Peyer's patch (tissue), 4 donors: ENCODE results near the gene LDLRAD4. TPM values are rescaled to one million over a fixed set of nuclear protein-coding genes. Genes with fewer than 3 reads are reported as not detected.

Source experiments
- DNase-seq, 3 donors: peaks; one replicate each; pipeline ENCODE4 v3.0.0-alpha.2; 2017 to 2019
- H3K27ac ChIP-seq, 4 donors: fragments of 200-600 bp; sonication (generic); one replicate each; pipeline ENCODE4 v1.5.1; 2016 to 2019
- H3K27me3 ChIP-seq, 2 donors: fragments of 200-600 bp; sonication (generic); one replicate each; pipeline ENCODE4 v1.5.1; 2019
- H3K36me3 ChIP-seq, 3 donors: fragments of 200-600 bp; sonication (generic); one replicate each; pipeline ENCODE4 v1.5.1; 2016 to 2019
- H3K4me1 ChIP-seq, 4 donors: fragments of 200-600 bp; sonication (generic); one replicate each; pipeline ENCODE4 v1.5.1; 2016 to 2019
- H3K4me3 ChIP-seq, 4 donors: fragments of 200-600 bp; sonication (generic); 1 replicate in 3 of 4; 2 replicates in 1 of 4; pipeline ENCODE4 v1.5.1; 2016 to 2019; ENCODE audit warnings: mild to moderate bottlenecking in 1 of 4
- H3K9me3 ChIP-seq, 4 donors: fragments of 200-600 bp; sonication (generic); one replicate each; pipeline ENCODE4 v1.5.1; 2016 to 2019; ENCODE audit warnings: mild to moderate bottlenecking in 1 of 4
- CTCF ChIP-seq, 6 experiments: fragments of 450-650 bp in 4 of 6; fragments of 200-600 bp in 2 of 6; sonication (generic) in 1 of 6; IDR thresholded peaks; one replicate each; pipeline ENCODE4 v1.5.1; 2017 to 2019; ENCODE audit warnings: antibody characterized with exemption in 6 of 6, mild to moderate bottlenecking in 3 of 6, moderate library complexity in 1 of 6
- POLR2A ChIP-seq, 2 donors: fragments of 450-650 bp; IDR thresholded peaks; one replicate each; pipeline ENCODE4 v1.5.1; 2017; ENCODE audit warnings: antibody characterized with exemption in 2 of 2, mild to moderate bottlenecking in 2 of 2, moderate library complexity in 2 of 2
- total RNA-seq, 4 donors: library from RNA; depleted of rRNA; stranded (reverse); fragments of >200 nt; gene quantifications; one replicate each; pipeline ENCODE4 v1.1.0, GENCODE V29; 2016

The LDLRAD4 gene
- total RNA-seq, 4 donors from 2014 or later, result 24.8 to 128 (median 50.0) TPM

DNA sequence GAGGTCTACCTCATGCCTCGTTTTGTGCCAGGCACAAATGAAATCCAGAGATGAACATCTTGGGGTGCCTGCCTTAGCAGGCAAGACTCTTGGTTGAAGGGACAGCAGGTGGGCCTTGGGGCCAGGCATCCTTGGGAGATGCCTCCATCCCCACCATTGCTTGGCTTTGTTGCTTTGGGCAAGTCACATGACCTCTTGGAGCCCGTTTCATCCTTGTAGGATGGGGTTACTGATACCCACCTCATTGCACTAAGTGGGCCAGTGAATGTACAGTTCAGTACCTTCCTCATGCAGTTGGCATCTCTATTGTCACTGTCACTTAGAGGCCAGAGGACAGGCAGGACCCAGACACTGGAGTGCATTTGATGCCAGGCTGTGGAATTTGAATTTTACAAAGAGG, 195.5 kb downstream of the LDLRAD4 start:
- Histone ChIP-seq H3K27me3 (no peaks in the 10 kb centered on the region), H3K9me3 (no peaks in the 10 kb centered on the region), H3K27ac (peak overlapping the region in 2 of 4 donors; percentile 21 to 39), H3K36me3 (no peaks in the 10 kb centered on the region), H3K4me1 (peaks cover 0 to 45% (median 3%) of the 10 kb centered on the region in 4 donors), H3K4me3 (no peak overlapping the region)
- TF ChIP-seq POLR2A (IDR thresholded peaks at IDR 0.05), result no peak
- DNase-seq, result no peak

GRCh38 chr18:13414521-13414920, 196.0 kb downstream of the LDLRAD4 start:
- Histone ChIP-seq H3K36me3 (no peaks in the 10 kb centered on the region), H3K9me3 (no peaks in the 10 kb centered on the region), H3K4me3 (no peak overlapping the region), H3K4me1 (peaks cover 0 to 45% (median 3%) of the 10 kb centered on the region in 4 donors), H3K27ac (peak overlapping the region in 2 of 4 donors; percentile 39 to 64), H3K27me3 (no peaks in the 10 kb centered on the region)
- TF ChIP-seq POLR2A (IDR thresholded peaks at IDR 0.05) (no peak), CTCF (IDR thresholded peaks at IDR 0.05) (no peak)
- DNase-seq, result peak in 2 of 3 donors; percentile 55 to 59

GRCh38 chr18:13415736-13416135, 197.2 kb downstream of the LDLRAD4 start:
- no peak for DNase-seq
- Histone ChIP-seq H3K36me3 (no peaks in the 10 kb centered on the region), H3K27ac (peak overlapping the region in 2 of 4 donors; percentile 64 to 85), H3K27me3 (no peaks in the 10 kb centered on the region), H3K4me3 (no peak overlapping the region), H3K4me1 (peaks cover 0 to 36% (median 3%) of the 10 kb centered on the region in 4 donors), H3K9me3 (no peaks in the 10 kb centered on the region)
- TF ChIP-seq CTCF (IDR thresholded peaks at IDR 0.05), result no peak
- TF ChIP-seq POLR2A (IDR thresholded peaks at IDR 0.05), result no peak

- Histone ChIP-seq H3K4me3 (no peak overlapping the region), H3K27me3 (no peaks in the 10 kb centered on the region), H3K27ac (peak overlapping the region in 3 of 4 donors; percentile 9 to 85 (median 64)), H3K9me3 (no peaks in the 10 kb centered on the region), H3K36me3 (no peaks in the 10 kb centered on the region), H3K4me1 (peaks cover 0 to 31% (median 3%) of the 10 kb centered on the region in 4 donors)
- DNase-seq, result no peak
- TF ChIP-seq POLR2A (IDR thresholded peaks at IDR 0.05) (no peak), CTCF (IDR thresholded peaks at IDR 0.05) (no peak)
Measured at GRCh38 chr18:13416208-13416607, 197.6 kb downstream of the LDLRAD4 start.

- no peak for TF ChIP-seq CTCF (IDR thresholded peaks at IDR 0.05)
- TF ChIP-seq POLR2A (IDR thresholded peaks at IDR 0.05), result no peak
- DNase-seq, result peak in 1 of 3 donors; percentile 65
- no peaks in the 10 kb centered on the region for H3K36me3 ChIP-seq
Measured at GRCh38 chr18:13416848-13417247, 198.3 kb downstream of the LDLRAD4 start.

DNA sequence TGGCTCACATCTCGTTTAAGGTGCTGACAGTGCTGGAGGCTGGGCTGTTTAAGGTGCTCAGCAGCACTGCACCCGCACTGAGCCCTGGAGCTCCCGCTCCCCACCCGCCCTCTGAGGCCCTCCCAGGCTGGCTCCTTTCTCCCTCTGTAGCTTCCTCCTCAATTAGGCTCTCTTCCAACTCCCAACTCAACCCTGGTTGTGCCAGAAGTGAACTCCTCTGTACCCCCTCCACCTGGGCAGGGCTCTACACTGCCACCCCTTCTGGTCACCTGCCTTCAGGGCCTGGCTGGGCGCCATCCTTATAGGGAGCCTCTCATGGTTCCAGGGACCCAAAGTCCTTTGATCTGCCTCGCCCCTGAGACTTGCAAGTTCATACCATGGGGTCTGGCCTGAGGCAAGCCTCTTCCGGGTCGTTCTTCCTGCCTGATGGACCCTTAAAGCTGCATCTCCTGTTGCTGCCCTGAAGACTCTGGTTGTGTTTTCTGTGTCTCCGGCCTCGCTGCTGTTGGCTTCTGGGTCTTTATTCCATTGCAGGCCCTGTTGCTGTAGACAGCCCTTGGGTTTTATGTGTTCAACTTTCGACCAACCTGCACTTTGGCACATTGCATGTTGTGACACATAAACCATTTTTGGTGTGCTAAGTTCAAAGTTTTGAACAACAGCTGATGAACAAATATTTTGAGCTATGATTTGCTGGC, 199.6 kb downstream of the LDLRAD4 start:
- Histone ChIP-seq H3K27ac (peak overlapping the region in 2 of 4 donors; percentile 64 to 85), H3K9me3 (no peaks in the 10 kb centered on the region), H3K27me3 (no peaks in the 10 kb centered on the region), H3K4me1 (peaks cover 0 to 29% (median 3%) of the 10 kb centered on the region in 4 donors), H3K4me3 (no peak overlapping the region), H3K36me3 (no peaks in the 10 kb centered on the region)
- peak in 2 of 3 donors; percentile 76 to 83 for DNase-seq
- TF ChIP-seq CTCF (IDR thresholded peaks at IDR 0.05) (no peak), POLR2A (IDR thresholded peaks at IDR 0.05) (no peak)

More at GRCh38 chr18:13416848-13417247, 198.3 kb downstream of the LDLRAD4 start:
- Histone ChIP-seq H3K4me1 (peaks cover 0 to 29% (median 3%) of the 10 kb centered on the region in 4 donors), H3K27ac (peak overlapping the region in 3 of 4 donors; percentile 9 to 85 (median 64)), H3K9me3 (no peaks in the 10 kb centered on the region), H3K27me3 (no peaks in the 10 kb centered on the region), H3K4me3 (no peak overlapping the region)
